Duodenal mucosa (tissue), 2 donors: Measurements from ENCODE around the gene C1QTNF4.
"Not testable (repeated sequence)": the region's sequence is repeated elsewhere in the genome, so short reads cannot be mapped to it uniquely, and the experiment has no call there.

ENCODE experiments used
- H3K27ac ChIP-seq: one replicate; pipeline ENCODE4 v1.7.0; 2013; ENCODE audit warnings: low read depth, low read length
- H3K27me3 ChIP-seq, 2 donors: one replicate each; pipeline ENCODE4 v1.7.0; 2013; ENCODE audit warnings: low read length in 2 of 2, control low read depth in 1 of 2; ENCODE audit not compliant: insufficient read depth in 2 of 2, control insufficient read depth in 1 of 2
- H3K36me3 ChIP-seq, 2 donors: one replicate each; pipeline ENCODE4 v1.7.0; 2013; ENCODE audit warnings: low read length in 2 of 2, control low read depth in 1 of 2; ENCODE audit not compliant: insufficient read depth in 2 of 2, control insufficient read depth in 1 of 2
- H3K4me1 ChIP-seq, 2 donors: one replicate each; pipeline ENCODE4 v1.7.0; 2013; ENCODE audit warnings: low read length in 2 of 2, control low read depth in 1 of 2; ENCODE audit not compliant: insufficient read depth in 2 of 2, control insufficient read depth in 1 of 2
- H3K4me3 ChIP-seq, 2 donors: one replicate each; pipeline ENCODE4 v1.7.0; 2013; ENCODE audit warnings: low read length in 2 of 2, low read depth in 1 of 2
- H3K9ac ChIP-seq, 2 donors: one replicate each; pipeline ENCODE4 v1.7.0; 2013; ENCODE audit warnings: low read length in 2 of 2, low read depth in 1 of 2
- H3K9me3 ChIP-seq, 2 donors: one replicate each; pipeline ENCODE4 v1.7.0; 2013; ENCODE audit warnings: low read length in 2 of 2, control low read depth in 1 of 2; ENCODE audit not compliant: control insufficient read depth in 1 of 2

The C1QTNF4 gene

DNA sequence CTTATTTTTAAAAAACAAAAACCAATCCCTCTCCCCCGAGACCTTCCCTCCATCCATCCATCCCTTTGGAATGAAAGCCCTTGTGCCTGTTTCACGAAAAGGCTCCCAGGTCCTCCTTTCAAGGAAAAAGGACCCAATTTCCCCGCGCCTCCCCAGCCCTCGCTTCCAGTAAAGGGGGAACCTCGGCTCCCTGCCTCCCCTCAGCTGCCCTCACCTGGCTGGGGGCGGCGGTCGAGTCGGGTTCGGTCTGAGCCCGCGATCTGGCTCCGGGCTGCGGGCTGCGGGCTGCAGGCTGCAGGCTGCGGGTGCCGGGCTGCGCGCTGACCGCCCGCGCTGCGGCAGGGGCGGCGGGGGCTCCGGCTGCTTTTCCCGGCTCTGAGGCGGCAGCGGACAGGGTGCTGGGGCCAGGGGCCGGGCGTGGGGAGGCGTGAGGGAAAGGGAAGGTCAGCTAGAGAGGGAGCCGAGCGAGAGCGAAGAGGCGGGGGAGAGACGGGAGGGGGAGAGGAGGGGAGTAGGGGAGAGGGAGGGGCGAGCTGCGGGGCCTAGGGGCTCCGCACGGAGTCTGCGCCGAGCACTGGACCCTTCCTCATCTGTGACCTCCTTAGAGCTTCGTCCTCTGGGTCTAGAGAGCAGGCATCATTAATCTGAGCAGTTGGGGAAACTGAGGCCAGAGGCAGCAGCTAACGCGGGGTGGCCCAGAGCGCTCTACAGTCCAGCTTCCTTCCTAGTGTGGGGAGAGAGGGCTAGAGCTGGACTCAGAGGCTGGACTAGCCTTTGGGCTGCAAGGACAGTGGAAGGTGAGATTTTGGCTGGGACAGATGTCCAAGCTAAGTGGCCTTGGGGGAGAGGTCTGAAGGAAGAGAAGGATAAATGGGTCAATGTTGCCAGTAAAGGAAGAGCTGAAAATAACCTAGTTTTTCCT, at the start of gene C1QTNF4:
Gene C1QTNF4 (minus strand): TSS at position 478 of the 922 bp plus-strand sequence. CDS start 3,601 bp downstream, outside the sequence.
- H3K4me1 ChIP-seq, result peaks cover 3 to 4% of the 10 kb centered on the region in 2 donors
- peaks cover 29 to 42% of the 10 kb centered on the region in 2 donors for H3K27me3 ChIP-seq
- no peaks in the 10 kb centered on the region for H3K9me3 ChIP-seq
- H3K27ac ChIP-seq, result no peak within 1 kb of the TSS
- peak within 1 kb of the TSS; percentile 8 to 40 for H3K4me3 ChIP-seq
- no peak within 1 kb of the TSS for H3K9ac ChIP-seq
- no peaks in the 10 kb centered on the region for H3K36me3 ChIP-seq

DNA sequence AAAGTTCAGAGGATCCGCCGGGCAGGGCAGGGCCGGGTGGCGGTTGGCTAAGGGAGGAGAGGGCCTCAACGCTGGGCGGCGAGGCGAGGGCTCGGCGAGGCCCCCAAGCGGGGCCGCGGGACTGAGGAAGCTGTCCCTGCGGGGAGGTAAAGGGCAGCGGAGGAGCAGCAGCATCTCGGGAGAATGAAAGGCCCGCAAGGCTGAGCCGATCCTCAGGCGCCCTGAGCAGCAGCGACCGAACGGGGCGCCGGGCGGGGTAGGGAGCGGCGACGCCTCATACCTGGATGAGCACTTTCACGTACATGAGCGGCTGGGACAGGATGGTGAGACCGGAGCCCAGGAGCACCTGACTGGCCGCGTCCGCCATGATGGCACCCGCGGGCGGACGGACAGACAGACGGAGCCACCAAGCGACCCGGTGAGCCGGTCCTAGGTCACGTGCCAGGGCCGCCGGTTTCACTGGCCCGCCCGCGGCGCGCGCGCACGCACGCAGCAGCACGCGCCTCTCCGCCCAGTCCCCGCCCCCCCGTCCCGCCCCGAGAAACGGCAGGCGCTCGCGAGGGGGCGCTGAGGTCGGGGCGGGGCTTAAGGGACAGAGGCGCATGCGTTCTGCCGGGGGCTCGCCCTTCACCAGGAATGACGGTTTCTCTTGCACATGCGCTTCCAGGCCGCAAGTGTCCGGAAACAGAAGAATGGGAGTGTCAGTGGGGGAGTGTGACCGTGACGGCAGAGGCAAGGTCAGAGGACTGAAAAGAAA, 48.1 kb upstream of the C1QTNF4 start, which contains the start of gene MTCH2:
Gene MTCH2 (minus strand): TSS at position 461 of the 757 bp plus-strand sequence. CDS start 94 bp downstream, at position 367.
- H3K27ac ChIP-seq, result peak within 1 kb of the TSS; percentile 90

DNA sequence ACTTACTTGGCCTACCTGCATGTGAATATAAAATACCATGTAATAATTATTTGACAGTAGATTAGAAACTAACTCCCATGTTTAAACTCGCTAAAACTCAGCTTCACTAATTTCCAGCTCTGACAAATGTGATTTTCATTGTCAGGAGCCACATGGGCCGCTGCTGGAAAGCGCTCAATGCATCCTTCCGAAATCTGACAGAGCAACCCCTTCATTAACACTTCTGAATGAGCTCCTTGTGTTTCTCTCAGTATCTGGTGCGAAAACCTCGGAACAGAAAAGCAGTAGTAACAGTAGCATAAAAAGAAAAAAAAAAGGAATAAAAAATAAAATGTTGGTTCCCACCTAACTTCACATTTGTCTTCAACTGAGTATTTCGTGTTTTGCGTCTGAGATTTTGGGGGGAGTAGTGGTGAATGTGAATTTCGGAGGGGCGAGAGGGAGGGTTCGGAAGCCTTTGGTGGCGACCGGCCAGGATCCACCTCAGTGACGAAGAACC, 47.4 kb upstream of the C1QTNF4 start:
- H3K27ac ChIP-seq, result peak overlapping the region; percentile 90
- peak overlapping the region; percentile 87 to 94 for H3K4me3 ChIP-seq
- H3K4me1 ChIP-seq, result peaks cover 9 to 20% of the 10 kb centered on the region in 2 donors
- H3K36me3 ChIP-seq, result peaks cover 14 to 16% of the 10 kb centered on the region in 2 donors
- no peaks in the 10 kb centered on the region for H3K27me3 ChIP-seq
- no peaks in the 10 kb centered on the region for H3K9me3 ChIP-seq
- H3K9ac ChIP-seq, result peak overlapping the region; percentile 87 to 95

More for the DNA sequence above, 48.1 kb upstream of the C1QTNF4 start, which contains the start of gene MTCH2:
- H3K4me1 ChIP-seq, result peaks cover 9 to 20% of the 10 kb centered on the region in 2 donors
- H3K27me3 ChIP-seq, result no peaks in the 10 kb centered on the region
- H3K9ac ChIP-seq, result peak within 1 kb of the TSS; percentile 87 to 95
- no peaks in the 10 kb centered on the region for H3K9me3 ChIP-seq
- peaks cover 11 to 14% of the 10 kb centered on the region in 2 donors for H3K36me3 ChIP-seq
- peak within 1 kb of the TSS; percentile 87 to 94 for H3K4me3 ChIP-seq

DNA sequence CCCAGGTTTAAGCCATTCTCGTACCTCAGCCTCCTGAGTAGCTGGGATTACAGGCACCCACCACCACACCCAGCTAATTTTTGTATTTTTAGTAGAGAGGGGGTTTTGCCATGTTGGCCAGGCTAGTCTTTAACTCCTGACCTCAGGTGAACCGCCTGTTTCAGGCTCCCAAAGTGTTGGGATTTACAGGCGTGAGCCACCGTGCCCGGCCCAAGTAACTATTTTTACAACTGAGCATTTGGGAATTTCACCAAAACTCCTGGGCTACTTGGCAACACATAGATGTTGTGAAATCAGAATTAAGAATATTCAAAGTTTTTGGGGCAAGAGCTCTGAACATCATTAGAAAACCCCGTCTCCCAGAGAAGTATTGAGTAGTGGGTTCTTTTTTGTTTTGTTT, 46.3 kb upstream of the C1QTNF4 start:
- H3K9ac ChIP-seq, H3K27me3 ChIP-seq, H3K27ac ChIP-seq, H3K9me3 ChIP-seq: not testable (repeated sequence)
- Histone ChIP-seq H3K4me3 (peak overlapping the region in 1 of 2 donors; percentile 94), H3K4me1 (peaks cover 9 to 20% of the 10 kb centered on the region in 2 donors), H3K36me3 (peaks cover 14 to 22% of the 10 kb centered on the region in 2 donors)

DNA sequence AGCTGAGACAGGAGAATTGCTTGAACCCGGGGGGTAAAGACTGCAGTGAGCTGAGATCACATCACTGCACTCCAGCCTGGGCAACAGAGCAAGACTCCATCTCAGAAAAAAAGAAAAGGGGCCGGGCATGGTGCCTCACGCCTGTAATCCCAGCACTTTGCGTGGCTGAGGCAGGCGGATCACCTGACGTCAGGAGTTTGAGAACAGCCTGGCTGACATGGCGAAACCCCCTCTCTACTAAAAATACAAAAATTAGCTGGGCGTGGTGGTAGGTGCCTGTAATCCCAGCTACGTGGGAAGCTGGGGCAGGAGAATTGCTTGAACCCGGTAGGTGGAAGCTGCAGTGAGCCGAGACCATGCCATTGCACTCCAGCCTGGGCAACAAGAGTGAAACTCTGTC, 42.1 kb upstream of the C1QTNF4 start:
- Histone ChIP-seq H3K4me1 (peaks cover 6 to 15% of the 10 kb centered on the region in 2 donors), H3K36me3 (peaks cover 28 to 45% of the 10 kb centered on the region in 2 donors)
- not testable (repeated sequence) for H3K27me3 ChIP-seq, H3K9me3 ChIP-seq, H3K27ac ChIP-seq, H3K9ac ChIP-seq, H3K4me3 ChIP-seq

DNA sequence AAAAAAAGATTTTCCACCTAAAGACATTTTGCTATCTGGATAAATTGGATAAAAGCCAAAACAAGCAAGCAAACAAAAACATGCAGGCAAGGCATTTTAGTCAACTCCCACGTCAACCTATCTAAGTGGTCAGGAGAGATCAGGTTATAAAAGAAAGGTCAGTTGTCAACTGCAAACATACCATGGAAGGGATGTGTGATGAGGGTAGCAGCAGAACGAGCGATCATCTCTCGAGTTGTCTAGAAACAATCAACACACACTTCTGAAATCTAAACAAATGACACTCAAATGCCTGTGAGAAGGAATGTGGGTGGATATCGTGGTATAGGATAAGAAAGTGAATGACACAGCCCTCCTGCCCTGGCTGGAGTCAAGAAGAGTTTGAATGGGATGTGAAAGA, 37.3 kb upstream of the C1QTNF4 start:
- no peak overlapping the region for H3K9ac ChIP-seq
- H3K4me3 ChIP-seq, result no peak overlapping the region
- H3K9me3 ChIP-seq, result no peaks in the 10 kb centered on the region
- H3K27ac ChIP-seq, result no peak overlapping the region
- H3K27me3 ChIP-seq, result no peaks in the 10 kb centered on the region
- H3K36me3 ChIP-seq, result peaks cover 41 to 74% of the 10 kb centered on the region in 2 donors
- H3K4me1 ChIP-seq, result no peaks in the 10 kb centered on the region

DNA sequence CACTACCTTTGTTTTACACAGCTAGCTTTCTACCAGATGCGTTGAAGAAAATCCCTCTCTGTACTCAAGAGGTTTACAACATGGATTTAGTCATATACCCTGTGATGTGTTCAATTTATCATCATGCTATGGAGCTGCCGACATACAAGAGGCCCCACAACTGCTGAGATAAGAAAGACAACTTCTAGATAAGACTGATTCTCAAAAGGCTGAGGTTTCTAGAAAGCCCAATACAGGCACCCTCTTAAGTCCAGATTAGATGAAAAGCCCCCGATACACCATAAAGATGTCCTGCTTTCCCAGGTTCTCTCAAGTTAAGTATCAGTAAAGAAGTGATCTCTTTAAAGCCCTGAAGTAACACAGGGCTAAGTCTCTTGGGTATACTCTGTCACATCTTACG, 33.8 kb upstream of the C1QTNF4 start:
- Histone ChIP-seq H3K27me3 (no peaks in the 10 kb centered on the region), H3K36me3 (peaks cover 31 to 77% of the 10 kb centered on the region in 2 donors), H3K27ac (no peak overlapping the region), H3K9me3 (no peaks in the 10 kb centered on the region), H3K4me3 (no peak overlapping the region), H3K4me1 (no peaks in the 10 kb centered on the region), H3K9ac (no peak overlapping the region)

DNA sequence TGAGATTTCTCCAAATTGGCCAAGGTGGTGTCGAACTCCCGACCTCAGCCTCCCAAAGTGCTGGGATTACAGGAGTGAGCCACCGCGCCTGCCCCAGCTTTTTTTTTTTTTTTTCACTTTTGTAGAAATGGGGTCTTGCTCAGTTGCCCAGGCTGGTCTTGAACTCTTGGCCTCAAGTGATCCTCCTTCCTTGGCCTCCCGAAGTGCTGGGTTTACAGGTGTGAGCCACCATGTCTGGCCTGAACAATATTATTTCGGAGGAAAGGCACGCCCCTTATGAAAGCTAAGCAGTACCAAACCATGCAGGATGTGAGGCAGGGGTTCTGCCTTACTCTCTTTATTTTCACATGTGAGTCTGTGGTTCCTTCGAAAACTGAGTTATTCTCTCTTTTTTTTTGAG, 32.0 kb upstream of the C1QTNF4 start:
- Histone ChIP-seq H3K9ac (no peak overlapping the region), H3K4me3 (no peak overlapping the region), H3K27me3 (no peaks in the 10 kb centered on the region), H3K9me3 (no peaks in the 10 kb centered on the region), H3K36me3 (peaks cover 35 to 90% of the 10 kb centered on the region in 2 donors), H3K4me1 (no peaks in the 10 kb centered on the region), H3K27ac (no peak overlapping the region)

DNA sequence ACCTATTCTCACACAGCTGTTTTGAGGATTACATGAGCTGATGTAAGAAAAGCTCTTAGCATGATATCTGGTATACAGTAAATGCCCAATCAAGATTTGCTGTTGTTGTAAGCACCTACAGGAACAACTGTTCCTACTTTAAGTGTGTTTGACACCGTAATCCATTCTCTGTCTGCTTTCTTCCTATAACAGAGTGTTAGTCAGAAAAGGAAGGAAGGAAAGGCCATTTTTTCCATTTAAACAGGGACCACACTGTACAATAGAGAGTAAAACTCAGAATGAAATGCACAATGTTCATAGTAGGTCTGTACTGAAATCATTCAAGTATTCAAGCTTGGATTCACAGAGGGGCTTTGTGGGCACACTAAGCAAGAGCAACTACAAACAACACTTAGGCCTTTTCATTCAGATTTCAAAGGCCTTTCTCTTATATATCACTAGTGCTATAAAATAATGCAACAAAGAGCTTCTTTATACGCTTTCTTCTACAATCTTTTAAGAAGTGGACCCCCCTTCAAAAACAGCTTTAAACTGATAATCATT, 26.7 kb upstream of the C1QTNF4 start:
- Histone ChIP-seq H3K27ac (no peak overlapping the region), H3K4me1 (no peaks in the 10 kb centered on the region), H3K9me3 (no peaks in the 10 kb centered on the region), H3K9ac (no peak overlapping the region), H3K36me3 (peaks cover 19 to 70% of the 10 kb centered on the region in 2 donors), H3K27me3 (no peaks in the 10 kb centered on the region), H3K4me3 (no peak overlapping the region)
